Activated T-helper 9 cell treated with anti-CD3 and anti-CD28 coated beads, Interleukin-2, amount 50 U/mL, for 16 hours (primary cell): ENCODE measurements around the gene TCAP.
"Not testable (repeated sequence)": the region's sequence is repeated elsewhere in the genome, so short reads cannot be mapped to it uniquely, and the experiment has no call there.

Source experiments
- DNase-seq: peaks from one replicate; pipeline ENCODE4 v3.0.0-alpha.2; 2020; ENCODE audit warnings: low read depth

The TCAP gene

GRCh38 chr17:39684369-39685192 lies 19.4 kb downstream of the TCAP start:
- no peak for DNase-seq

GRCh38 chr17:39687101-39687545 lies 22.0 kb downstream of the TCAP start:
- no peak for DNase-seq

GRCh38 chr17:39687546-39688474 lies 22.7 kb downstream of the TCAP start, which contains the start of gene PGAP3:
Gene PGAP3, minus strand, starts transcription at chr17:39688057. Its CDS starts 43 bp downstream, at chr17:39688014.
- DNase-seq: peak; percentile 73

GRCh38 chr17:39688475-39688835 lies 23.3 kb downstream of the TCAP start:
- DNase-seq: no peak

- DNase-seq: no peak
These were observed 23.8 kb downstream of the TCAP start for GRCh38 chr17:39688945-39689344.

GRCh38 chr17:39694593-39694992 lies 29.4 kb downstream of the TCAP start:
- no peak for DNase-seq

GRCh38 chr17:39695089-39695474 lies 29.9 kb downstream of the TCAP start:
- no peak for DNase-seq

- no peak for DNase-seq
These were observed 31.6 kb downstream of the TCAP start for GRCh38 chr17:39696731-39697130.

GRCh38 chr17:39697961-39698360 lies 32.8 kb downstream of the TCAP start:
- DNase-seq: no peak

- not testable (repeated sequence) for DNase-seq
These were observed 34.1 kb downstream of the TCAP start for GRCh38 chr17:39699157-39699817.

- DNase-seq: no peak
These were observed 34.6 kb downstream of the TCAP start, which contains the start of gene ERBB2 for GRCh38 chr17:39699818-39700147. Gene ERBB2, plus strand, starts transcription at chr17:39700064. Its CDS starts 175 bp downstream, at chr17:39700239.

GRCh38 chr17:39700148-39700987 lies 35.2 kb downstream of the TCAP start:
- no peak for DNase-seq

- DNase-seq: no peak
These were observed 36.0 kb downstream of the TCAP start for GRCh38 chr17:39701012-39701783.

- no peak for DNase-seq
These were observed 36.8 kb downstream of the TCAP start for GRCh38 chr17:39701784-39702422.

GRCh38 chr17:39702901-39703893 lies 38.0 kb downstream of the TCAP start:
- DNase-seq: no peak

GRCh38 chr17:39703913-39704312 lies 38.8 kb downstream of the TCAP start:
- no peak for DNase-seq

GRCh38 chr17:39704821-39705551 lies 39.8 kb downstream of the TCAP start:
- no peak for DNase-seq

GRCh38 chr17:39705786-39706348 lies 40.7 kb downstream of the TCAP start:
- DNase-seq: no peak
